ENCODE results near the gene TSN. TPM values are rescaled to one million over a fixed set of nuclear protein-coding genes. Genes with fewer than 3 reads are reported as not detected.

TSN gene
- total RNA-seq, 2 experiments from 2014 or later: 44.0 to 71.2 TPM

DNA sequence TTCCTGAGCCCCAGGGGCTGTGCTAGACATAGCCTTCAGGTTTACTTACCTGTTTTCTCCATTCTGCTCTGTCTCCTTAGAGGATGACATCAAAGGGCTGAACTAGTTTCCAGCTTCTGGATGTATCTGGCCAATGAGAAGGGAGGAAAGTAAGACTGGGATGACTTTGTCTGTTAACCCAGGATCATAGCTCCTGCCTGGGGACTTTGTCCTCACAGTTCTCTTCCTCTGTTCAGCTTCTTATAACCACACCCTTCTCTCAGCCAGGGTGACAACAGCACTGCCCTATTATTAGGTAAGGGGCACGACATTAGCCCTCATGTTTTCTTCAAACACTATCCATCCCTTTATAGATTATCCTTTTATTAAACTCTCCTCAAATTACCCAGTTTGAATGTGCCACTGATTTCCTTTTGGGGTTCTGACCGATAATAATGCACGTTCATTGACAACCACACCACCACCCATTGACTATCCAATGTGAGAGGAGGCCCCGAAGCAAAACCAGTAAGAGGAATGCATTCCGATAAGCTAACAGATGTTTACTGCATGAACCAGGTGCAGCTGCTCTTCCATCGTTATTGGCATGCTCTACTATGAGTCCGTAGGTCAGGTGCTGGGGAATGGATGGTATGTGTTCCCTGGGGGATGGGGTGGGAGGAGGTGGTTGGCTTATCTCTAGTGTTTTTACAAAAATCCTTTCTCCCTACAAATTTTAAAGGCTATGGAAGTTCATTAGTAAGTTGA, 23.5 kb downstream of the TSN start:
- Mint-ChIP-seq H3K36me3 (ENCODE audit: low read depth) (no peaks in the 10 kb centered on the region), H3K9me3 (ENCODE audit: low read depth) (no peaks in the 10 kb centered on the region), H3K27me3 (no peaks in the 10 kb centered on the region), H3K4me3 (no peak overlapping the region), H3K4me1 (no peaks in the 10 kb centered on the region), H3K27ac (no peak overlapping the region)
- ATAC-seq (no peak), DNase-seq (no peak)
- CTCF ChIA-PET: interaction anchor here (0.7 kb wide), 1 partner anchor 32 kb away, joined by 3 read pairs; no protein-coding TSS in a partner anchor
- intact Hi-C loops (cut with DNase I, micrococcal nuclease): no loop called here
- POLR2A ChIA-PET: no interaction called here

DNA sequence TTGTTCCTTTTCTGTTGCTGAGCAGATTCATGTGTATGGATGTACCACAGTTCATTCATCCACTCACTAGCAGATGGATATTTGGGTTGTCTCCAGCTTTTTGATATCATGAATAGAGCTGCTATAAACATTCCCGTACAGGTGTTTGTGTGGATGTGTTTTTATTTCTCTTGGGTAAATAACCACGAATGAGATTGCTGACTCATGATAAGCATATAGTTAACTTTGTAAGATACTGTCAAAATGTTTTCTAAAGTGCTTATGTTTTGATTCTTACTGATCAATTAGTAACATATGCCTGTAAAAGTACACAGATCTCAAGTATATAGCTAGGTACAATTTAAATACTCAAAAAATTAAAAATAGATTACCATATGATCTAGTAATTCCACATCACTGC, 27.7 kb downstream of the TSN start:
- ChIA-PET POLR2A (no interaction called here), CTCF (interaction anchor here (0.9 kb wide), 1 partner anchor 229 kb away, joined by 4 read pairs; no protein-coding TSS in a partner anchor)
- H3K27ac Mint-ChIP-seq: no peak overlapping the region
- ATAC-seq (no peak), DNase-seq (no peak)
- intact Hi-C loops (cut with DNase I, micrococcal nuclease): no loop called here
- H3K9me3 Mint-ChIP-seq (ENCODE audit: low read depth): no peaks in the 10 kb centered on the region
- no peaks in the 10 kb centered on the region for H3K36me3 Mint-ChIP-seq (ENCODE audit: low read depth)
- H3K27me3 Mint-ChIP-seq: peaks cover 3% of the 10 kb centered on the region
- H3K4me1 Mint-ChIP-seq: no peaks in the 10 kb centered on the region
- no peak overlapping the region for H3K4me3 Mint-ChIP-seq

DNA sequence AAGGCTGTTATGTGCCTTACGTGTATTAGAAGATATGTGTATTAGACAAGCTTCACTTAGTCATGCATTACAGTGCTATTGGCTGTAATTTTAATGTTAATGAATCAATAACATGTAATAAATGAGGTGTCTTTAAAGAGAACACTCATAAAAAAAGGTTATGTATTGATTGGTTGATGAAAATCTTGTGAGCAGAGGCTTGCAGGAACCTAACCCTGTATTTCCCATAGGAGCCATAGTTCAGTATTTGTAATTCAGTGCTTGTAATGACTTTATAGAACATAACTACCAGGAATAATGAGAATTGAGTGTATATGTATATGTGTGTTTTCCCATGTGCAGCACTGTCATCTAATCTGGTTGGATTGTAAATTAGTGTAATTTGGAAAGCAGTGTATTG, 33.2 kb downstream of the TSN start:
- Mint-ChIP-seq H3K4me1 (no peaks in the 10 kb centered on the region), H3K36me3 (ENCODE audit: low read depth) (no peaks in the 10 kb centered on the region), H3K27me3 (peaks cover 14% of the 10 kb centered on the region), H3K9me3 (ENCODE audit: low read depth) (no peaks in the 10 kb centered on the region), H3K27ac (no peak overlapping the region), H3K4me3 (no peak overlapping the region)
- DNase-seq (no peak), ATAC-seq (no peak)
- intact Hi-C loops (cut with DNase I, micrococcal nuclease): no loop called here
- POLR2A ChIA-PET: no interaction called here
- CTCF ChIA-PET: no interaction called here

DNA sequence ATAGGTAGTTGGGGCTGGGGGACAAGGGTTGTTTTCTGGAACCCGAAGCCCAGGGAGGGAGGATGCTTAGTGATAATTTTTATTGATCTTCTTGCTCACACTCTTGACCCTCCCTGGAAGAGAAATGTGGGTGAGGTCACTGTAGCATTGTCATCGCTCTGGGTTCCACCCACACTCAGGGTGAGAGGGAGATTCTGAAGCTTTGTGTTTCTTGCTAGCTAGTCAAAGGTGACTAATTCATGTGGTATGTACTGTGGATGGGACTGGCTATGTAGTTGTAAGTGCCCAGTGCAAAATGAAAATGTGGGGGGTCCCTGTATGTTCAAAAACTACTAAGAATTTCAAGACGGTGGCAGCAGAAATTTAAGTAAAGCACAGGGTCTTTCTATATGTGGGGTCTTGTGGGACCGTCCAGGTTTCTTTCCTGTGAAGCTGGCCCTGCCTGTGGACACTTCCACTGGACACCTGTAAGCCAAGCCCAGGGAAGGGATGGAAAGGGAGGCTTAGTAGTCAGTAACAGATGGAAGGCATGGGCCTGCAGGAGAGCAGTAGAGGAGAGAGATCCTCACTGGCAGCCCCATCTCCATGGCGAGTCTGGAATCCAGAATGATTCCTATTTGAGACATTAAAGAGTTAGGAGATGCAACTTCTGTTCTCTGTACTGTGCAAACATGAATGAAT, 35.0 kb downstream of the TSN start:
- Mint-ChIP-seq H3K36me3 (ENCODE audit: low read depth) (no peaks in the 10 kb centered on the region), H3K27me3 (peaks cover 19% of the 10 kb centered on the region), H3K4me3 (no peak overlapping the region), H3K4me1 (no peaks in the 10 kb centered on the region), H3K27ac (no peak overlapping the region), H3K9me3 (ENCODE audit: low read depth) (no peaks in the 10 kb centered on the region)
- DNase-seq (no peak), ATAC-seq (peak; percentile 42)
- ChIA-PET CTCF (no interaction called here), POLR2A (no interaction called here)
- intact Hi-C loops (cut with DNase I, micrococcal nuclease): no loop called here

DNA sequence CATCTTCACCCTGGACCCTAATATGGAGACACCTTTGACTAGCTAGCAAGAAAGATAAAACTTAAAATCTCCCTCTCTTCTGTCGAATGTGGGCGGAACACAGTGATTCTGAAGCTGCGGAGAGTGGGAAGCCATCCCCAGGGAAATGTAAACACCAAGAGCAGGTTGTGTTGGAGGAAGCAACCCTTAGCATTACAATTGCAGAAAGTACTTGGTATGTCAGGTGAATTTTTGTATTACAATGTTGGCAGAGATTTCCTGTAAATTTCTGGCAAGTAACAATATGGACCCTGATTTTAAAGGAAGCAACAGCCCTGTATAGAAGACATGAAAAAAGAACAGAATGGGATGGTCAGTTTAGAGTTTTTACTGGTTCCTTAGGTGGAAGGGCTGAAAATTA, 35.8 kb downstream of the TSN start:
- ChIA-PET CTCF (no interaction called here), POLR2A (no interaction called here)
- H3K4me1 Mint-ChIP-seq: no peaks in the 10 kb centered on the region
- H3K9me3 Mint-ChIP-seq (ENCODE audit: low read depth): no peaks in the 10 kb centered on the region
- intact Hi-C loops (cut with DNase I, micrococcal nuclease): no loop called here
- H3K27ac Mint-ChIP-seq: no peak overlapping the region
- no peak for DNase-seq
- H3K36me3 Mint-ChIP-seq (ENCODE audit: low read depth): no peaks in the 10 kb centered on the region
- no peak for ATAC-seq
- peaks cover 20% of the 10 kb centered on the region for H3K27me3 Mint-ChIP-seq
- H3K4me3 Mint-ChIP-seq: no peak overlapping the region

DNA sequence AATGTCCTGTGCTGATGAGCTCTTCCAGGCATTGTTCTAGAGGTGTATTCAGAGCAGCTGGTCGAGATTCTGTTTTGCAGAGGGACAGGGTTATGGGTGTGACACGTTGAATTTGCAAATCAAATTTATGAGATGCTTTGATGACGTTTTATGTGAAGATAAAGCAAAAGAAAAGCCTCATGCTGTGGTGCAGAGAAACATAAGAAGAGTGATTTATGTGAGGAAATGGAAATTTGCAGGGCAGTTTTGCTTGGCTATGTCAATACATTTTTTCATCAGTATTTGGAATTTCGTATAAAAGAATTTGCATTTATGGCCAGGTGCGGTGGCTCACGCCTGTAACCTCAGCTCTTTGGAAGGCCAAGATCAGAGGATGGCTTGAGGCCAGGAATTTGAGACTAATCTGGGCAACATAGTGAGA, 36.4 kb downstream of the TSN start:
- no peak overlapping the region for H3K27ac Mint-ChIP-seq
- no peak for DNase-seq
- H3K27me3 Mint-ChIP-seq: peaks cover 23% of the 10 kb centered on the region
- H3K36me3 Mint-ChIP-seq (ENCODE audit: low read depth): no peaks in the 10 kb centered on the region
- ATAC-seq: no peak
- ChIA-PET POLR2A (no interaction called here), CTCF (no interaction called here)
- H3K4me3 Mint-ChIP-seq: no peak overlapping the region
- H3K9me3 Mint-ChIP-seq (ENCODE audit: low read depth): no peaks in the 10 kb centered on the region
- H3K4me1 Mint-ChIP-seq: no peaks in the 10 kb centered on the region
- intact Hi-C loops (cut with DNase I, micrococcal nuclease): no loop called here

DNA sequence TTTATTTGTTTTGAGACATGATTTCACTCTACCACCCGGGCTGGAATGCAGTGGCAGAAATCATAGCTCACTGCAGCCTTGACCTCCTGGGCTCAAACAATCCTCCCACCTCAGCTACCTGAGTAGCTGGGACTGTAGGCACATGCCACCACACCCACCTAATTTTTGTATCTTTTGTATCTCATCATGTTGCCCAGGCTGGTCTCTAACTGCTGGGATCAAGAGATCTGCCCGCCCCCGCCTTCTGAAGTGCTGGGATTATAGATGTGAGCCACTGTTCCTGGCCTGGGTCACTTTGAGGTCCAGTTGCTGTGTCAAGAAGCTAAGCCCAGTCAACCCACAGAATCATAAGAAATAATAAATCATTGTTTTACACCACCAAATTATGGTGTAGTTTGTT, 38.4 kb downstream of the TSN start:
- CTCF ChIA-PET: interaction anchor here (0.8 to 1.2 kb wide), 2 partner anchors 12 to 18 kb away, joined by 3 to 5 read pairs; no protein-coding TSS in a partner anchor
- no peaks in the 10 kb centered on the region for H3K4me1 Mint-ChIP-seq
- no peak for ATAC-seq
- no peaks in the 10 kb centered on the region for H3K36me3 Mint-ChIP-seq (ENCODE audit: low read depth)
- peaks cover 23% of the 10 kb centered on the region for H3K27me3 Mint-ChIP-seq
- no peak for DNase-seq
- intact Hi-C loops (cut with DNase I, micrococcal nuclease): no loop called here
- no peak overlapping the region for H3K27ac Mint-ChIP-seq
- no peak overlapping the region for H3K4me3 Mint-ChIP-seq
- no peaks in the 10 kb centered on the region for H3K9me3 Mint-ChIP-seq (ENCODE audit: low read depth)
- POLR2A ChIA-PET: interaction anchor here (0.5 kb wide), 1 partner anchor 20 kb away, joined by 5 read pairs; no protein-coding TSS in a partner anchor

DNA sequence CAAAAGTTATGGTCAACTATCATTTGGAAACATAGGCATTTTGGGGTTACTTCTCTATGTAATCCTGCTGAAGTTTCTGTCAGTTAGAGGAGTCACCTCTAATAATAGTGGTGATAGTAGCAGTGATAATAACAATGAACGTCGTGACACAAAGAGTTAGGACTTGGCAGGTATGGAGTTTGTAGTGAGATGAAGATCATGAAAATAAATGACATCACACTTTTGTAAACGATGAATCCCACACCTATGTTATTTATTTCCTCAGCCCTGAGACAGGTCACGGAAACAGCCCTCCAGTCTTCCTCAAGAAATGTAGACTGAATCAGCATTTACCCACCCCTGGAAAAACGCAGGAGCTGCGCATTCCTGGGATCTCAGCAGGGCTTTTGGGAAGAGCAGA, 38.8 kb downstream of the TSN start:
- CTCF ChIA-PET: interaction anchor here (0.8 kb wide), 1 partner anchor 12 kb away, joined by 3 read pairs; no protein-coding TSS in a partner anchor
- intact Hi-C loops (cut with DNase I, micrococcal nuclease): no loop called here
- POLR2A ChIA-PET: interaction anchor here (0.5 kb wide), 1 partner anchor 20 kb away, joined by 5 read pairs; no protein-coding TSS in a partner anchor
- H3K9me3 Mint-ChIP-seq (ENCODE audit: low read depth): no peaks in the 10 kb centered on the region
- no peak for DNase-seq
- no peak overlapping the region for H3K27ac Mint-ChIP-seq
- H3K4me3 Mint-ChIP-seq: no peak overlapping the region
- no peaks in the 10 kb centered on the region for H3K4me1 Mint-ChIP-seq
- no peak for ATAC-seq
- no peaks in the 10 kb centered on the region for H3K36me3 Mint-ChIP-seq (ENCODE audit: low read depth)
- peaks cover 23% of the 10 kb centered on the region for H3K27me3 Mint-ChIP-seq

DNA sequence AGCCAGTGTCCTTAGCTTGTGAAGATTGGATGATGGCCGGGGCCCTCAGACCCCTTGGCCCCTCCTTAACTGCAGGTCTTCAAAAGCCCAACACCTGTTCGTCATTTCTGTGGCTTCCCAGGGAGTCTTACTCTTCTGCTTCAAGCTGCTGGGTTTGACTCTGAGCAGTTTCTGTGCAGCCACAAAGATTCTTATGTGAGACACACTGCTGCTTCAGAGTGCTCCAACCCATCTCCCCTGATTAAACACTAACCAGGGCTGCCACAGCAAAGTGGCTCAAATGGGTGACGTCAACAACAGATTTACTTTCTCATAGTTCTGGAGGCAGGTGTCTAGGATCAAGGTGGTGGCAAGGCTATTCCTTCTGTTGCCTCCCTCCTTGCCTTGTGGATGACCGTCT, 40.8 kb downstream of the TSN start:
- Mint-ChIP-seq H3K27me3 (peaks cover 14% of the 10 kb centered on the region), H3K36me3 (ENCODE audit: low read depth) (no peaks in the 10 kb centered on the region), H3K27ac (no peak overlapping the region), H3K9me3 (ENCODE audit: low read depth) (no peaks in the 10 kb centered on the region), H3K4me1 (no peaks in the 10 kb centered on the region), H3K4me3 (no peak overlapping the region)
- POLR2A ChIA-PET: no interaction called here
- DNase-seq (no peak), ATAC-seq (no peak)
- intact Hi-C loops (cut with DNase I, micrococcal nuclease): no loop called here
- CTCF ChIA-PET: interaction anchor here (0.9 kb wide), 1 partner anchor 12 kb away, joined by 3 read pairs; no protein-coding TSS in a partner anchor

DNA sequence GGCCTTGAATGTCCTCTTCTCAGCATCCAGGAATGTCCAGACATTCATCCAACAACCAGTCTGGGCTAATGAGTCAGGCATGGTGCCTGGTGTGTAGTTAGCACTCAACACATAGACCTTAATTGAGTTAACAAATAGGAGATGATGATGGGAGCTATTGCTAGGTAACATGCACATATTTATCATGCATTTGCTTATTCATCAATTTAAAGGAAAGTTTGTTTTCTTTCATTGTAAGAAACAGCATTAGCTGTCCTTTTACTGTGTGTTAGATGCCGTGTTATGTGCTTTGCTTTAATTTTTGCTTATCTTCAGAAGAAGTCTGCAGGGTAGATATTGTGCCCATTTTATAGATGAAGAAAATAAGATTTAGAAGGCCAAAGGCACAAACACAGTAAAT, 43.2 kb downstream of the TSN start:
- ChIA-PET CTCF (interaction anchor here (2.2 kb wide), 1 partner anchor 13 kb away, joined by 7 read pairs; no protein-coding TSS in a partner anchor), POLR2A (no interaction called here)
- Mint-ChIP-seq H3K27me3 (peaks cover 17% of the 10 kb centered on the region), H3K27ac (no peak overlapping the region), H3K9me3 (ENCODE audit: low read depth) (peaks cover 9% of the 10 kb centered on the region), H3K4me1 (no peaks in the 10 kb centered on the region), H3K4me3 (no peak overlapping the region), H3K36me3 (ENCODE audit: low read depth) (peaks cover 6% of the 10 kb centered on the region)
- ATAC-seq: no peak
- intact Hi-C loops (cut with DNase I, micrococcal nuclease): no loop called here
- no peak for DNase-seq

DNA sequence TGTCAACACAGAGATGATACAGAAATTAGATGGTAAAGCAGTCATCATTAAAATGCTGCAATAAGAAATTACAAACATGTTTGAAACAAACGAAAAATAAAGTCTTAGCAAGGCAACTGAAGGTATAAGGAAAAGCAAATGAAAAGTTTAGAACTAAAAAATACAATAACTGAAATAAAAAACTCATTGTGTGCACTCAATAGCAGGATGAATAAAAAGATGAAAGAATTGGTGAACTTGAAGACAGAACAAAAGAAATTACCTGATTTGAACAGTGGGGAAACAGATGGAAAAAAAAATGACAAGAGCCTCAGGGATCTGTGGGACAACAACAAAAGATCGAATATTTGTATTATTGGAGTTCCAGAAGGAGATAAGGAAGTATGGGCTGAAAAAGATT, 46.5 kb downstream of the TSN start:
- CTCF ChIA-PET: no interaction called here
- H3K27ac Mint-ChIP-seq: no peak overlapping the region

DNA sequence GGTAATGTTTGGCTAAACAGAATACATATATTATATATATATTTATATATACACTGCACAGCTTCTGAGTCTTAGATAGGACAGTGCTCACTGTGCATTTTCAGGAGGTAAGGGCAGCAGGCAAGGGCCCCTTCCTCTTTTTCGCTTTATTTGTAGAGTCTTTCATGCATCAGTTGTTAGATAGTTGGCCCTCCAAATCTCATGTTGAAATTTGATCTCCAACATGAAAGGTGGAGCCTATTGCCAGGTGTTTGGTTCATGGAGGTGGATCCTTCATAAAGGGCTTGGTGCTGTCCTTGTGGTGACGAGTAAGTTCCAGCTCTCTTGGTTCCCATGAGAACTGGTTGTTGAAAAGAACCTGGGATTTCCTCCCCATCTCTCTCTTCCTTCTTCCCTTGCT, 48.1 kb downstream of the TSN start:
- POLR2A ChIA-PET: no interaction called here
- Mint-ChIP-seq H3K4me1 (peaks cover 6% of the 10 kb centered on the region), H3K27me3 (peaks cover 14% of the 10 kb centered on the region), H3K27ac (no peak overlapping the region), H3K9me3 (ENCODE audit: low read depth) (peaks cover 9% of the 10 kb centered on the region), H3K4me3 (no peak overlapping the region), H3K36me3 (ENCODE audit: low read depth) (peaks cover 6% of the 10 kb centered on the region)
- CTCF ChIA-PET: interaction anchor here (0.6 to 0.8 kb wide), 3 partner anchors 9 to 234 kb away, joined by 3 read pairs; no protein-coding TSS in a partner anchor
- intact Hi-C loops (cut with DNase I, micrococcal nuclease): no loop called here
- ATAC-seq (no peak), DNase-seq (no peak)

More for the DNA sequence above, 46.5 kb downstream of the TSN start:
- DNase-seq (no peak), ATAC-seq (no peak)
- intact Hi-C loops (cut with DNase I, micrococcal nuclease): no loop called here
- Mint-ChIP-seq H3K4me3 (no peak overlapping the region), H3K27me3 (peaks cover 14% of the 10 kb centered on the region), H3K4me1 (peaks cover 6% of the 10 kb centered on the region), H3K9me3 (ENCODE audit: low read depth) (peaks cover 9% of the 10 kb centered on the region), H3K36me3 (ENCODE audit: low read depth) (peaks cover 6% of the 10 kb centered on the region)
- POLR2A ChIA-PET: no interaction called here
